ENCODE data around the gene COL9A2.

- TF ChIP-seq POLR2A (IDR thresholded peaks at IDR 0.05; ENCODE audit: low read length) (no peak), GATA1 (IDR thresholded peaks at IDR 0.05; ENCODE audit: low read depth, low read length) (no peak)
These were observed 46.8 kb downstream of the COL9A2 start for GRCh38 chr1:40270152-40270834.

All from erythroblast (primary cell).